HepG2 (cell line): ENCODE measurements around the gene OTUB2. TPM values are rescaled to one million over a fixed set of nuclear protein-coding genes. Genes with fewer than 3 reads are reported as not detected.
A peak's percentile ranks its signal among the peaks of the same experiment; 100 is the strongest.

Experiments
- ATAC-seq: fragments of 200-7000 bp; cut with Tn5 transposase; 3 replicates; pipeline ENCODE4 v1.9.1; 2020; ENCODE audit warnings: mild to moderate bottlenecking, moderate library complexity
- Bru-seq: library from RNA; stranded (reverse); fragments of 400-500 nt; gene quantifications from one replicate; lab custom pipeline; 2021; lab: Mats Ljungman, UMichigan
- BruChase-seq, 2 experiments: library from RNA; stranded (reverse); fragments of 400-500 nt; gene quantifications; one replicate each; lab custom pipeline; 2021; lab: Mats Ljungman, UMichigan
- BruUV-seq: library from RNA; stranded (reverse); fragments of 400-500 nt; replicated peaks from 2 replicates; lab custom pipeline; 2021; lab: Mats Ljungman, UMichigan
- CTCF ChIA-PET: fragments of 300-600 bp; formaldehyde crosslinking; extraction: SDS; loops from one replicate; lab custom pipeline; 2021; ENCODE audit warnings: low total read pairs, inconsistent platforms, low intra/inter-chr PET ratio; lab: Yijun Ruan, JAX
- POLR2A ChIA-PET: fragments of 350-600 bp; sonication (Branson Sonifier 250); formaldehyde crosslinking; loops from one replicate; lab custom pipeline; 2020; ENCODE audit warnings: antibody characterized with exemption, inconsistent platforms; lab: Yijun Ruan, JAX
- DNase-seq: peaks from one replicate; pipeline ENCODE4 v3.0.0-alpha.2; 2015; ENCODE audit warnings: low spot score
- FAIRE-seq: peaks from 3 replicates; lab custom pipeline; 2011; peaks lifted over from hg19 to GRCh38; lab: Jason Lieb, UNC
- H2AFZ ChIP-seq: one replicate; pipeline ENCODE4 v1.6.1; 2011; ENCODE audit warnings: low read length, inconsistent platforms
- H3K27ac ChIP-seq: fragments of 300-600 bp; 3 replicates; pipeline ENCODE4 v1.8.0; 2011; ENCODE audit warnings: mixed run types, mild to moderate bottlenecking, mixed read lengths, low read length, inconsistent platforms; ENCODE audit not compliant: insufficient read depth; ENCODE audit errors: extremely low read length
- H3K27me3 ChIP-seq, 2 experiments: fragments of 200-600 bp in 1 of 2; 2 replicates in 1 of 2; 3 replicates in 1 of 2; pipeline versions ENCODE4 v1.6.0 to v1.8.0; 2011; ENCODE audit warnings: low read length in 2 of 2, mild to moderate bottlenecking in 2 of 2, moderate library complexity in 2 of 2, inconsistent platforms in 1 of 2; ENCODE audit not compliant: insufficient read depth in 2 of 2, control insufficient read depth in 1 of 2
- H3K36me3 ChIP-seq, 2 experiments: fragments of 200-600 bp in 1 of 2; replicated peaks in 1 of 2; 2 replicates in 1 of 2; 3 replicates in 1 of 2; pipeline versions ENCODE4 v1.5.1 to v1.8.0; 2011; ENCODE audit warnings: low read length in 2 of 2, inconsistent platforms in 1 of 2; ENCODE audit not compliant: insufficient read depth in 2 of 2, control insufficient read depth in 1 of 2
- H3K4me1 ChIP-seq: 2 replicates; pipeline ENCODE4 v1.5.1; 2012; ENCODE audit warnings: low read length, inconsistent platforms; ENCODE audit not compliant: insufficient read depth
- H3K4me2 ChIP-seq: 2 replicates; pipeline ENCODE4 v1.6.0; 2011; ENCODE audit warnings: low read depth, low read length, inconsistent platforms
- H3K4me3 ChIP-seq, 3 experiments: fragments of 200-600 bp in 1 of 3; sonication (generic), shearing (Covaris generic) in 1 of 3; replicated peaks in 1 of 3; 2 replicates each; pipeline ENCODE4 v1.5.1; 2011 to 2016; ENCODE audit warnings: low read length in 3 of 3, inconsistent platforms in 2 of 3, low read depth in 2 of 3, mild to moderate bottlenecking in 2 of 3, control low read depth in 1 of 3, mixed read lengths in 1 of 3; ENCODE audit not compliant: insufficient read depth in 1 of 3
- H3K79me2 ChIP-seq: one replicate; pipeline ENCODE4 v1.6.1; 2011; ENCODE audit warnings: low read length, inconsistent platforms; ENCODE audit not compliant: insufficient read depth
- H3K9ac ChIP-seq: 2 replicates; pipeline ENCODE4 v1.6.0; 2011; ENCODE audit warnings: mild to moderate bottlenecking, low read depth, low read length, inconsistent platforms; ENCODE audit not compliant: insufficient read depth
- H3K9me3 ChIP-seq: 2 replicates; pipeline ENCODE4 v1.5.1; 2012; ENCODE audit warnings: mild to moderate bottlenecking, low read length
- H4K20me1 ChIP-seq: 2 replicates; pipeline ENCODE4 v1.6.0; 2011; ENCODE audit warnings: inconsistent platforms, mild to moderate bottlenecking, low read length, moderate library complexity; ENCODE audit not compliant: insufficient read depth
- ZNF142 ChIP-seq: sonication (generic); formaldehyde crosslinking; IDR thresholded peaks from 2 replicates; pipeline ENCODE4 v1.4.0; 2020; ENCODE audit warnings: missing genetic modification reagents
- ZNF331 ChIP-seq: sonication (generic); formaldehyde crosslinking; IDR thresholded peaks from 2 replicates; pipeline ENCODE4 v1.4.0; 2020; ENCODE audit warnings: missing genetic modification reagents
- whole genome bisulfite sequencing: methylation state at CpG from one replicate; pipeline ENCODE4 v1.1.6; 2017; ENCODE audit warnings: low lambda C conversion rate; 5-methylcytosine and 5-hydroxymethylcytosine counted together
- in situ Hi-C: cut with HindIII; loops from 2 replicates; pipeline ENCODE4 v1.10.0; 2017; ENCODE audit warnings: low pct_unique_long_range_greater_than_20kb; ENCODE audit not compliant: extremely low pct_ligation_motif_present
- intact Hi-C: fragments of 100-400 bp; cut with micrococcal nuclease; formaldehyde crosslinking; loops from one replicate; pipeline ENCODE4 v1.10.0; 2022; ENCODE audit not compliant: unreplicated experiment
- long read RNA-seq, 2 experiments: library from RNA in 1 of 2; library from polyadenylated mRNA in 1 of 2; stranded (forward) in 1 of 2; unstranded in 1 of 2; transcript quantifications; one replicate each; pipeline ENCODE4 v2.0.0, GENCODE V29; 2019 to 2022
- polyA minus RNA-seq, 3 experiments: library from RNA; depleted of rRNA, polyadenylated mRNA; stranded (reverse); fragments of >200 nt; gene quantifications; 2 replicates each; pipeline ENCODE4 v1.2.3, GENCODE V29; 2011; ENCODE audit warnings: low replicate concordance in 1 of 3
- polyA plus RNA-seq, 8 experiments: library from polyadenylated mRNA; depleted of rRNA in 3 of 8; stranded (reverse) in 7 of 8; unstranded in 1 of 8; fragments of >200 nt; fragmentation: Illumina TruSeq in 4 of 8; extraction: Trizol in 4 of 8; gene quantifications; 2 replicates each; pipeline versions ENCODE4 v1.2.1 to v1.2.3, GENCODE V29; 2011 to 2016; ENCODE audit warnings: low read depth in 4 of 8, missing spikeins in 1 of 8, mixed read lengths in 1 of 8; ENCODE audit not compliant: insufficient read depth in 1 of 8
- total RNA-seq, 5 experiments: library from RNA; depleted of rRNA; stranded (reverse); fragments of >200 nt; fragmentation: Illumina TruSeq; extraction: Trizol; gene quantifications; 2 replicates each; pipeline ENCODE4 v1.2.3, GENCODE V29; 2016; ENCODE audit warnings: low read depth in 1 of 5

OTUB2 gene
- total RNA-seq (2016; rRNA removed; fragmentation: Illumina TruSeq; extraction: Trizol) (2.2 and 2.4 TPM in 2 replicates), polyA plus RNA-seq (2011; rRNA removed) (2.4 and 3.0 TPM in 2 replicates), polyA minus RNA-seq (2011; rRNA and poly(A)+ RNA removed; ENCODE audit: low replicate concordance) (0.49 and 8.2 TPM in 2 replicates), Bru-seq, nascent RNA (percentile 54 among the genes with signal in this experiment), BruChase-seq, experiment 1, labeled RNA remaining after a 6-hour chase (percentile 50 among the genes with signal in this experiment), BruChase-seq, experiment 2, labeled RNA remaining after a 2-hour chase (percentile 54 among the genes with signal in this experiment)
- total RNA-seq (2016; cell fraction: cytosol; rRNA removed; fragmentation: Illumina TruSeq; extraction: Trizol; ENCODE audit: low read depth), result 0.30 and 0.44 TPM in 2 replicates
- total RNA-seq (2016; cell fraction: insoluble cytoplasmic fraction; rRNA removed; fragmentation: Illumina TruSeq; extraction: Trizol), result 1.8 and 1.9 TPM in 2 replicates
- total RNA-seq (2016; cell fraction: membrane; rRNA removed; fragmentation: Illumina TruSeq; extraction: Trizol), result 1.2 and 1.4 TPM in 2 replicates
- 2.6 and 3.1 TPM in 2 replicates for total RNA-seq (2016; cell fraction: nucleus; rRNA removed; fragmentation: Illumina TruSeq; extraction: Trizol)
- polyA plus RNA-seq (2011; cell fraction: cytosol; rRNA removed), result 2.3 and 2.6 TPM in 2 replicates
- polyA plus RNA-seq (2011; cell fraction: nucleus; rRNA removed), result 3.9 and 4.1 TPM in 2 replicates
- 1.4 and 1.9 TPM in 2 replicates for polyA plus RNA-seq (2012)
- 0.21 and 0.70 TPM in 2 replicates for polyA plus RNA-seq (2016; cell fraction: cytosol; fragmentation: Illumina TruSeq; extraction: Trizol; ENCODE audit: low read depth)
- polyA plus RNA-seq (2016; cell fraction: insoluble cytoplasmic fraction; fragmentation: Illumina TruSeq; extraction: Trizol; ENCODE audit: low read depth), result 2.0 and 2.3 TPM in 2 replicates
- polyA plus RNA-seq (2016; cell fraction: membrane; fragmentation: Illumina TruSeq; extraction: Trizol; ENCODE audit: low read depth), result 0.58 and 1.0 TPM in 2 replicates
- polyA plus RNA-seq (2016; cell fraction: nucleus; fragmentation: Illumina TruSeq; extraction: Trizol; ENCODE audit: insufficient read depth, low read depth), result 2.1 and 2.3 TPM in 2 replicates
- 3.3 and 4.7 TPM in 2 replicates for polyA minus RNA-seq (2011; cell fraction: cytosol; rRNA and poly(A)+ RNA removed)
- polyA minus RNA-seq (2011; cell fraction: nucleus; rRNA and poly(A)+ RNA removed), result 10.0 and 11.3 TPM in 2 replicates
- long read RNA-seq, experiment 1, partial matches to known transcripts, result 0 of 4 reads
- long read RNA-seq, experiment 1, other reads (novel, unspliced or antisense), result 0 of 4 reads
- long read RNA-seq, experiment 2, transcript OTUB2-201 (6 exons, 3,922 nt), result major isoform, 8 of 20 reads
- long read RNA-seq, experiment 2, partial matches to known transcripts, result 1 of 20 reads
- long read RNA-seq, experiment 2, other reads (novel, unspliced or antisense), result 11 of 20 reads

DNA sequence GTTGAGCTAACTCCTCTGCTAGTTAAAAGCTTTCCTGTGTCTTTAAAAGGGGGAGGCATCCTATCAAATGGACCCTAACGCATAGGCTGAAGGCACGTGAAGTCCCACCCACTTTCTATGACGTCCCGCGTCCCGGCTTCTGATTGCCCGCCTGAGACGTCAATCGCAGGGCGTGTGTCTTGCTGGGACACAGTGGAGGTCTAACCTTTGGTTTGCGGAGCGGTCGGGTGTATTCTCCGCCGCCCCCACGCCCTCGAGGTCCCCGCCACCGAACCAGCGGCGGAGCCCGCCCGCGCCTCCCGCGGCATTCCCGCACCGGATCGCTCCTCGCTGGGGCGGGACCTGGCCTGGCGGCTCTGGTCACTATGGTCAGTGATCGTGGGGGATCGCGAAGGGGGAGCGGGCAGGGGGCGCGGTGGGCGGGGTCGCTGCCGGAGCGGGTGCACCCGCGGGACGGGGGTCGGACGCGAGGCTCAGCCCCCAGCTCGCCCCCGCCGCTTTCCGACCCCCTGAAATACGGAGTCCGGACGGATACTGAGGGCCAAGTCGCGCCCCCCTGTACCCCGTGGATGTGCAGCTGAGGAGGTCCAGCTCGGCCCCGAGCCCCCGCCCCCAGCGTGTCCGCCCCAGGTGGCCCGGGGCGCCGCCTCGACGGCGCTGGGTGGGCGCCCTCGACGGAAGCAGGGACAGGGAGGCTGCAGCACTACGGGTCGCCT, at the start of gene OTUB2:
Gene OTUB2, plus strand, starts transcription at position 168 of the 716 bp plus-strand sequence. Its CDS starts 198 bp downstream, at position 366.
- WGBS, result 1% methylated on average over 10 of the region's 74 CpGs
- no peaks in the 10 kb centered on the region for H3K27me3 ChIP-seq
- ChIA-PET POLR2A (interaction anchor here (0.7 to 1.9 kb wide), 8 partner anchors 10 to 294 kb away, joined by 3 to 8 read pairs (median 3); no protein-coding TSS in a partner anchor), CTCF (no interaction called here)
- intact Hi-C loops (no loop called here), in situ Hi-C loops (no loop called here)
- BruUV-seq, result no TSS peak
- peak within 1 kb of the TSS; percentile 48 for H2AFZ ChIP-seq
- ATAC-seq, result peak; percentile 90
- no peaks in the 10 kb centered on the region for H3K9me3 ChIP-seq
- H3K36me3 ChIP-seq, result no peaks in the 10 kb centered on the region
- no peaks in the 10 kb centered on the region for H4K20me1 ChIP-seq
- H3K4me3 ChIP-seq, result peak within 1 kb of the TSS; percentile 58 to 71 (median 68)
- H3K79me2 ChIP-seq, result peaks cover 2% of the 10 kb centered on the region
- H3K9ac ChIP-seq, result peak within 1 kb of the TSS; percentile 61
- H3K4me2 ChIP-seq, result peak within 1 kb of the TSS; percentile 81
- peak; percentile 97 for DNase-seq
- peak; percentile 94 for FAIRE-seq
- H3K4me1 ChIP-seq, result peaks cover 65% of the 10 kb centered on the region
- no peak within 1 kb of the TSS for H3K27ac ChIP-seq
- TF ChIP-seq ZNF331 (CRISPR knock-in tag) (0 out of 2 replicates have a peak, but pooled peaks have one; percentile 29), ZNF142 (peak; percentile 100)
